GM12864 (cell line): ENCODE results near the gene ASIC5.

ENCODE experiments used
- DNase-seq: peaks from one replicate; pipeline ENCODE4 v3.0.0-alpha.2; 2011; ENCODE audit warnings: low read depth
- H3K4me3 ChIP-seq: 2 replicates; pipeline ENCODE4 v1.5.1; 2011; ENCODE audit warnings: mild to moderate bottlenecking, low read depth, low read length, control low read depth
- CTCF ChIP-seq: IDR thresholded peaks from 2 replicates; pipeline ENCODE4 v1.5.1; 2011; ENCODE audit warnings: low read depth, mild to moderate bottlenecking, moderate library complexity, low read length, control low read depth, inconsistent platforms; ENCODE audit errors: missing control alignments

Gene ASIC5

DNA sequence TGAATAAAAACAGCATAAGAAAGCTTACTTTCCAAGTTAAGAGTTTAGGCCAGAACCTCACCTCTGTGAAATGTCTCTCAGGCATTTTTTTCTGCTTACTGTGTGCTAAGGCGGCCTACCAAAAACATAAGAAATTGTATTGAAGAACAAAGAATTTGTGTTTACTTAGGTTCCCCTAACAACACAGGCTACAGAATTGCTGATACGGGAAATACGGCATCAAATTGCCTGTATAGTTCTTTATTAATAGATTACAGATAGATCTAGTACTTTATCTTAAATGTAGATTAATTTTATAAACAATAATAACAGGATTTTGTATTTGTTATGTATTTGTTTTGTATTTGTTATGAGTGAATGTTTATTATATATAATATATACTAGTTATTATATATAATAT is 12.9 kb downstream of the ASIC5 start:
- no peak for DNase-seq
- no peak for TF ChIP-seq CTCF
- H3K4me3 ChIP-seq: no peak overlapping the region

- TF ChIP-seq CTCF: no peak
- H3K4me3 ChIP-seq: no peak overlapping the region
- no peak for DNase-seq
Measured at GRCh38 chr4:155849042-155849441, 17.0 kb downstream of the ASIC5 start.

GRCh38 chr4:155846929-155847328 is 19.1 kb downstream of the ASIC5 start:
- DNase-seq: no peak
- TF ChIP-seq CTCF: no peak
- no peak overlapping the region for H3K4me3 ChIP-seq

- TF ChIP-seq CTCF: no peak
- H3K4me3 ChIP-seq: no peak overlapping the region
- no peak for DNase-seq
Measured at GRCh38 chr4:155842080-155842479, 24.0 kb downstream of the ASIC5 start.

GRCh38 chr4:155837203-155837796 is 28.8 kb downstream of the ASIC5 start:
- DNase-seq: no peak
- H3K4me3 ChIP-seq: no peak overlapping the region
- no peak for TF ChIP-seq CTCF

- DNase-seq: no peak
Measured at GRCh38 chr4:155832664-155833063, 33.4 kb downstream of the ASIC5 start.

More at GRCh38 chr4:155832664-155833063, 33.4 kb downstream of the ASIC5 start:
- no peak for TF ChIP-seq CTCF
- H3K4me3 ChIP-seq: no peak overlapping the region
